SJCRH30 (cell line): ENCODE results near the gene C4BPA. TPM values are rescaled to one million over a fixed set of nuclear protein-coding genes. Genes with fewer than 3 reads are reported as not detected.
A peak's percentile ranks its signal among the peaks of the same experiment; 100 is the strongest.

Experiments
- DNase-seq, 2 experiments: peaks; one replicate each; pipeline ENCODE4 v3.0.0-alpha.2; 2015 to 2020
- H3K27ac ChIP-seq: fragments of 250-450 bp; sonication (Bioruptor Pico); 2 replicates; pipeline ENCODE4 v1.5.1; 2020; ENCODE audit warnings: mild to moderate bottlenecking, moderate library complexity
- H3K27me3 ChIP-seq: fragments of 250-450 bp; sonication (Bioruptor Pico); 2 replicates; pipeline ENCODE4 v1.5.1; 2020; ENCODE audit warnings: mild to moderate bottlenecking, moderate library complexity
- H3K36me3 ChIP-seq: fragments of 250-450 bp; sonication (Bioruptor Pico); 2 replicates; pipeline ENCODE4 v1.5.1; 2020; ENCODE audit warnings: mild to moderate bottlenecking, moderate library complexity
- H3K4me1 ChIP-seq: fragments of 250-450 bp; sonication (Bioruptor Pico); 2 replicates; pipeline ENCODE4 v1.5.1; 2020; ENCODE audit warnings: mild to moderate bottlenecking, moderate library complexity
- H3K4me3 ChIP-seq: fragments of 250-450 bp; sonication (Bioruptor Pico); 2 replicates; pipeline ENCODE4 v1.5.1; 2020; ENCODE audit warnings: mild to moderate bottlenecking, moderate library complexity
- H3K9me3 ChIP-seq: fragments of 250-450 bp; sonication (Bioruptor Pico); replicated peaks from 2 replicates; pipeline ENCODE4 v1.5.1; 2020; ENCODE audit warnings: mild to moderate bottlenecking, moderate library complexity
- total RNA-seq: library from RNA; depleted of rRNA; stranded (reverse); fragments of >200 nt; shearing (Covaris generic); gene quantifications from 2 replicates; pipeline ENCODE4 v1.2.3, GENCODE V29; 2014

The C4BPA gene
- total RNA-seq, 1 experiment from 2014 or later, result 0.06 TPM

- no peaks in the 10 kb centered on the region for H3K36me3 ChIP-seq
- H3K9me3 ChIP-seq, result peaks cover 6% of the 10 kb centered on the region
- 0 out of 2 replicates have a peak, but pooled peaks cover 4% of the 10 kb centered on the region for H3K27me3 ChIP-seq
- no peak overlapping the region for H3K4me3 ChIP-seq
- no peak overlapping the region for H3K27ac ChIP-seq
- H3K4me1 ChIP-seq, result 0 out of 2 replicates have a peak, but pooled peaks cover 4% of the 10 kb centered on the region
- DNase-seq, result no peak
Observed at GRCh38 chr1:207124389-207124788, 20.4 kb downstream of the C4BPA start.

GRCh38 chr1:207128336-207128921 is 24.4 kb downstream of the C4BPA start:
- Histone ChIP-seq H3K27me3 (no peaks in the 10 kb centered on the region), H3K4me1 (0 out of 2 replicates have a peak, but pooled peaks cover 4% of the 10 kb centered on the region), H3K4me3 (no peak overlapping the region), H3K36me3 (no peaks in the 10 kb centered on the region), H3K9me3 (peaks cover 10% of the 10 kb centered on the region), H3K27ac (peak overlapping the region; percentile 62)
- DNase-seq, result peak; percentile 47 to 65

DNA sequence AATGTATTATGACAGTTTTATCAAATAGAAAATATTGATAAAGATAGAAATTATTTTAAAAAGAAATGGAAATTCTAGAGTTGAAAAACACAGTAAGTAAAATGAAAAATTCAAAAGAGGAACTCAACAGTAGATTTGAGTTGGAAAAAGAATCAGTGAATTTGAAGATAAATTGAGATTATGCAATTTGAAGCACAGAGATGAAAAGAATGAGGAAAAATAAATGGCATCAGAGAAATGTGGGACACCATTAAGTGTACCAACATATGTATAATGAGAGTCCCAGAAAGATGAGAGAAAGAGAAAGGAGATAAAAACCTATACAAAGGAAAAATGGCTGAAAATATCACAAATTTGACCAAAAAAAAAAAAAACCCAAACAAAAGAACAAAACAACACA is 25.0 kb downstream of the C4BPA start:
- Histone ChIP-seq H3K36me3 (no peaks in the 10 kb centered on the region), H3K4me3 (no peak overlapping the region), H3K27ac (peak overlapping the region; percentile 62; the same call in 1 of the 2 replicates), H3K27me3 (no peaks in the 10 kb centered on the region), H3K4me1 (0 out of 2 replicates have a peak, but pooled peaks cover 4% of the 10 kb centered on the region), H3K9me3 (peaks cover 10% of the 10 kb centered on the region)
- DNase-seq, result no peak

DNA sequence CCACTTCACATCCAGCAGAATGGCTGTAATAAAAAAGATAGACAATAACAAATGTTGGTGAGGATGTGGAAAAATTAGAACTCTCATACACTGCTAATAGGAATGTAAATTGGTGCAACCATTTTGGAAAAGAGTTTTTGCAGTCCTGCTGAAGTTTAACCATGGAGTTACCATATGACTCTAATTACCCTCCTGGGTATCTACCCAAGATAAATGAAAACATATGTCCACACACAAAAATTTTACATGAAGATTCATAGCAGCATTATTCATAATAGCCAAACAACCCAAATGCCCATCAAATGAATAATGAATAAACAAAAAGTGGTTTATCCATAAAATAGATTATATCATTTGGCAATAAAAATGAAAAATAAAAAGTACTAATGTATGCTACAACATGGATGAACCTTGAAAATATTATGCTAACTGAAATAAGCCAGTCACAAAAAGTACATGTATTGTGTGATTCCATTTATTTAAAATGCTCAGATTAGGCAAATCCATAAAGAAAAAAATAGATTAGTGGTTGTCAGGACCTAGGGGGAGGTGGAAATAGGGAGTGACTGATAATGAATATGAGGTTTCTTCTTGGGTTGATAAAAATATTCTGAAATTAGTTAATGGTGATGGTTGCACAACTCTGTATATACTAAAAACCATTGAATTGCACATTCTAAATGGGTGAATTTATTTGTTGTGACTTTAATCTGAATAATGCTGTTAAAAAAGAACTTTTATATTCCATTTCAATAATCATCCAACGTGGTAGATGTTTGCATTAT is 26.4 kb downstream of the C4BPA start:
- H3K4me1 ChIP-seq, result 0 out of 2 replicates have a peak, but pooled peaks cover 4% of the 10 kb centered on the region
- H3K36me3 ChIP-seq, result no peaks in the 10 kb centered on the region
- no peak overlapping the region for H3K4me3 ChIP-seq
- no peaks in the 10 kb centered on the region for H3K27me3 ChIP-seq
- peaks cover 10% of the 10 kb centered on the region for H3K9me3 ChIP-seq
- H3K27ac ChIP-seq, result no peak overlapping the region
- DNase-seq, result no peak

GRCh38 chr1:207131163-207131562 is 27.1 kb downstream of the C4BPA start:
- Histone ChIP-seq H3K36me3 (no peaks in the 10 kb centered on the region), H3K4me3 (no peak overlapping the region), H3K27ac (no peak overlapping the region), H3K4me1 (0 out of 2 replicates have a peak, but pooled peaks cover 4% of the 10 kb centered on the region), H3K27me3 (no peaks in the 10 kb centered on the region), H3K9me3 (peaks cover 10% of the 10 kb centered on the region)
- DNase-seq, result no peak

DNA sequence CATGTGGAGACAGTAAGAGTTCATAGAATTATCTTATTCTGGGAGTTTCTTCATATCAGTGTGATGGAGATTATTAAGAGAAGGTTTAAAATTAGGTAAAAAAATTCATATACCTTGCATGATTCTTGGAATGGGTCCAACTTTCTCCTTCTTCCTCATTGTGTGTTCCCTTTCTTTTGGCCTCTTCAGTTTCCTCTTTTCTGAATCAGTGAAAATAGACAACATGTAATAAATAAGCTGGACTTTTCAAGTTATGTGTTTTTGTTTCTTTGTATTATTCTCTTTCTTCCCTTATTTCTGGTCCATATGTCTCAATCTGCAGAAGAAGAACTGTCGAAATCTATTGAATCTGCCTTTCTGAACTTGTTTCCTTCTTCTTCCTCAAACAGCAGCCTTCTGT is 30.5 kb downstream of the C4BPA start:
- peaks cover 4% of the 10 kb centered on the region; the same call in 1 of the 2 replicates for H3K9me3 ChIP-seq

GRCh38 chr1:207139616-207140015 is 35.6 kb downstream of the C4BPA start:
- no peaks in the 10 kb centered on the region for H3K4me1 ChIP-seq
- no peaks in the 10 kb centered on the region; the same call in 1 of the 2 replicates for H3K9me3 ChIP-seq
- H3K27me3 ChIP-seq, result peaks cover under 1% of the 10 kb centered on the region; the same call in 1 of the 2 replicates
- H3K36me3 ChIP-seq, result no peaks in the 10 kb centered on the region
- no peak for DNase-seq
- no peak overlapping the region for H3K27ac ChIP-seq
- H3K4me3 ChIP-seq, result no peak overlapping the region

More for the DNA sequence above, 30.5 kb downstream of the C4BPA start:
- Histone ChIP-seq H3K27ac (no peak overlapping the region), H3K27me3 (no peaks in the 10 kb centered on the region; the same call in 1 of the 2 replicates), H3K4me3 (no peak overlapping the region), H3K36me3 (no peaks in the 10 kb centered on the region), H3K4me1 (no peaks in the 10 kb centered on the region)
- no peak for DNase-seq

DNA sequence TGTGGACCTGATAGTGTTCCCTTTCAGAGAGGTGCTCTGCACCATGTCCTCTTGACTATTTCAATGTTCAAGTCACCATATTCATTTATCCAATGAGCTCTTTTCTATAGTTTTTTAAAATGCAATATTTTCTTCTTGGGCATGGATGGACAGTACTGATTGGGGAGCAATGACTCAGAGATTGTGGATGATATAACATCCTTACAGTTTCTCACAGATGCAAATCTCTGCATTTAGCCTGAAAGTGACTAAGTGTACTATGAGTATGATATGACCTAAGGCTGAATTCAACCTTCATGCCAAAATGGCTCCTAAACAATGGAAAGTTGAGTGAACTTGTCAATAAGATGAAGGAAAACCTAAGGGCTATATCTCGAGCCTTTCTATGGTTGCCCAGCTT is 36.5 kb downstream of the C4BPA start:
- no peak overlapping the region for H3K27ac ChIP-seq
- peaks cover 3% of the 10 kb centered on the region; the same call in 1 of the 2 replicates for H3K27me3 ChIP-seq
- H3K4me3 ChIP-seq, result no peak overlapping the region
- no peaks in the 10 kb centered on the region for H3K36me3 ChIP-seq
- H3K9me3 ChIP-seq, result no peaks in the 10 kb centered on the region; the same call in 1 of the 2 replicates
- H3K4me1 ChIP-seq, result no peaks in the 10 kb centered on the region
- no peak for DNase-seq

DNA sequence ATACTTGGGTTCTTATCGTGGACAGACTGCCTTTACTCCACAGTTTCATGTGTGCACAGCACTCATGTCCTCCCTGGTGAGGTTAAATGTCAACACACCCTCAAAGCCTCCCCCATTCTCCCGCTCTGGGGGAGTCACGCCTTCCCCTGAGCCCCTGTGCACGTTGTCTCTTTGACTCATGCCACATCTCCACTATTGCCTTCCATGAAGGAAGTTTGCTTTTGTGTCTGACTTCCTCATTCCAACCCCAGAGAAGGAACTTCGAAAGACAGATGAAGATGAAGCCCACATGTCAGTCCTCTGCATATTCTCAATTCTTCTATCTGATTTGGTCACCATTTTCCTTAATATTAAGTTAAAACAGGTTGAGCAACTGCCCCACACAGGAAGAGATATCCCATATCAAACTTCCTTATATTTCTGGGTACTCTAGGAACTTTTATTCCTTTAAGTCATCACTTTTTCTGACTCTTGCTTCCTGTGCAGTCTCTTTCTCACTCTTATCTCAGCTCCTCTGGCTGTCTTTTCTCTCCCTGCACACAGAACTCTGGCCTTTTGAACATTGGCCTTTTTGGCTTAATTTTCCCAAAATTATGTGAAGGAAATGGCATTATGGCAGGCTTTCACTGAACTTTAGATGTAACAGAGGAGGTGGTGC is 41.5 kb downstream of the C4BPA start:
- Histone ChIP-seq H3K4me3 (no peak overlapping the region), H3K36me3 (no peaks in the 10 kb centered on the region), H3K27me3 (peaks cover 3% of the 10 kb centered on the region; the same call in 1 of the 2 replicates), H3K9me3 (no peaks in the 10 kb centered on the region), H3K27ac (no peak overlapping the region), H3K4me1 (no peaks in the 10 kb centered on the region)
- DNase-seq, result no peak

DNA sequence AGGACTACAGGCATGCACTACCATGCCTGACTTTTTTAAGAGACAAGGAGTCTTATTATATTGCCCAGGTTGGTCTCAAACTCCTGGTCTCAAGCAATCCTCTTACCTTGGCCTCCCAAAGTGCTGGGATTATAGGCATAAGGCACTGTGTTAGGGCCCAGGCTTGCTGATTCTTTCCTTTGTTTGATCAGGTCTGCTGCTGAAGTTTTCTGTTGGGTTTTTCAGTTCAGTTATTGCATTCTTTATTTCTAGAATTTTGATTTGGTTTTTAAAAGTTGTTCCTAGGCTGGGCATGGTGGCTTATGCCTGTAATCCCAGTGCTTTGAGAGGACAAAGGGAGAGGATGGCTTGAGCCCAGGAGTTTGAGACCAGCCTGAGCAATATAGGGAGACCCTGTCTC is 47.9 kb downstream of the C4BPA start:
- H3K27me3 ChIP-seq, result no peaks in the 10 kb centered on the region
- H3K9me3 ChIP-seq, result no peaks in the 10 kb centered on the region
- no peaks in the 10 kb centered on the region for H3K36me3 ChIP-seq
- H3K4me3 ChIP-seq, result no peak overlapping the region
- no peaks in the 10 kb centered on the region for H3K4me1 ChIP-seq
- DNase-seq, result no peak
- H3K27ac ChIP-seq, result no peak overlapping the region

GRCh38 chr1:207152792-207153468 is 48.9 kb downstream of the C4BPA start:
- H3K4me3 ChIP-seq, result peak overlapping the region; percentile 49
- H3K27me3 ChIP-seq, result no peaks in the 10 kb centered on the region
- peak overlapping the region; percentile 68 for H3K27ac ChIP-seq
- no peaks in the 10 kb centered on the region for H3K4me1 ChIP-seq
- H3K9me3 ChIP-seq, result no peaks in the 10 kb centered on the region
- peak; percentile 56 to 66 for DNase-seq
- no peaks in the 10 kb centered on the region for H3K36me3 ChIP-seq

DNA sequence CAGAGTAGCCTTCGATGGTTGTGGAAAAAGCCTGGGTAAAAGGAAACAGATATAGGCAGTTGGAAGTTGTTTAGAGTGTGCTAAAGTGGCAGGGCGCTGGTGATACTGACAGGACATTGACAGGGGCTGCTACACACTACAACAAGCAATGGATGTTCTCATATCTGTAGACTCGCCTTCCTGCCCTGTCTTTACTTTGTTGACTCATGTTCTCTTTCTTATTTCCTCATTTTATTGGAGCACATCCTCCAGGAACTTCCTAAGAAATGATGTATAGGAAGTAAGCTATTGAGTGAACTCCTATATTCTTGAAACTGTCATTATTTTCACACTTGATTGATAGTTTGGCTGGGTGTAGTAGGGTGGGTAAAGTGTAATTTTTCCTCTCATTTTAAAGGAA is 51.0 kb downstream of the C4BPA start:
- H3K27ac ChIP-seq, result no peak overlapping the region
- no peak for DNase-seq
- no peaks in the 10 kb centered on the region for H3K36me3 ChIP-seq
- H3K27me3 ChIP-seq, result no peaks in the 10 kb centered on the region
- no peaks in the 10 kb centered on the region for H3K4me1 ChIP-seq
- H3K9me3 ChIP-seq, result no peaks in the 10 kb centered on the region
- H3K4me3 ChIP-seq, result no peak overlapping the region

DNA sequence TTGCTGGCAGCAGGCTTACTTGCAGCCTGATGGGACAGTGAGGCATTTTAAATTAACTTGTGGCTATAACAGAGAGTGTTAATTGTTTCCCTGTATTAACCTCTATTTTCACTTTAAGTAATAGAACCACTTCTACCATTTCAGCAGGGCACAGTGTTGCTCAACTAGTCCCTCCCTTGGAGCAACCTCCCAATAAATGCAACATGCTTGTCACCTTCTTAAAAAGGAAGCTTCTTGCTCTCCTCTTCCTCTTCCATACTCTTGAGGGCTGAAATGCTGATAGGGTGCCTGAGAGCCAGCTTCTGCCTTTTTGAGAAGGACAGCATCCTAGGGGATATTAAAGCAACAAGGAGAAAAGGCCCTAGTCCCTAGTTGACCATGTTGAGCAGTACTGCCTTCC is 52.1 kb downstream of the C4BPA start:
- Histone ChIP-seq H3K27ac (no peak overlapping the region), H3K4me3 (no peak overlapping the region), H3K9me3 (no peaks in the 10 kb centered on the region), H3K27me3 (no peaks in the 10 kb centered on the region), H3K36me3 (no peaks in the 10 kb centered on the region), H3K4me1 (no peaks in the 10 kb centered on the region)
- no peak for DNase-seq

DNA sequence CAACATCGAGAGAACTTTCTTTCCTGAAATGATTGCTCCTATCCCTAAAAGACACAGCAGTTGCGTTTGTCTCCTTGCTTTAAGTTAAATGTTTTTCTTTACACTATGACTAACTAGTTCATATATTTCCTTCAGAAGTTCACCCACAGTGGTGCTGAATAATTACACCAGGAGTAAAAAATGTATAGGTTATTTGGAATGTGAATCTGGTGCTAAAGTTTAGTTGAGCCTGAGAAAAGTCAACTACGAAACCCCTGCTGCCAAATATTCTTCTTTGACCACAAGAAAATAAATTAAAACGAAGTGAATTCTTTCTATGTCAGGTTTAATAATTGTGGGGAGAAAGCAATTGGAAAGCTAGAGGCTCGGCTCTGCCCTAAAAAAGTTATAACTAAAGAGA is 52.8 kb downstream of the C4BPA start:
- Histone ChIP-seq H3K36me3 (no peaks in the 10 kb centered on the region), H3K9me3 (no peaks in the 10 kb centered on the region), H3K4me1 (no peaks in the 10 kb centered on the region), H3K27me3 (no peaks in the 10 kb centered on the region), H3K27ac (no peak overlapping the region), H3K4me3 (no peak overlapping the region)
- no peak for DNase-seq
